Activated T-helper 2 cell treated with anti-CD3 and anti-CD28 coated beads, Interferon-gamma antibody, Interleukin-2, Interleukin-4, amounts not matched to agents 10 μg/mL and 5 μg/mL and 100 μg/mL, durations not matched to agents 14 hours and 24 hours and 36 hours (primary cell): Measurements from ENCODE around the gene ACAP1. TPM values are rescaled to one million over a fixed set of nuclear protein-coding genes. Genes with fewer than 3 reads are reported as not detected.
A peak's percentile ranks its signal among the peaks of the same experiment; 100 is the strongest.
"Not testable (repeated sequence)": the region's sequence is repeated elsewhere in the genome, so short reads cannot be mapped to it uniquely, and the experiment has no call there.

Experiments
- DNase-seq: peaks from one replicate; pipeline ENCODE4 v3.0.0; 2021; ENCODE audit warnings: low spot score
- H3K27ac Mint-ChIP-seq: one replicate; pipeline ENCODE4 v1.8.0; 2021; ENCODE audit warnings: mixed read lengths
- H3K27me3 Mint-ChIP-seq: one replicate; pipeline ENCODE4 v1.8.0; 2021; ENCODE audit warnings: low read depth, mixed read lengths
- H3K36me3 Mint-ChIP-seq: one replicate; pipeline ENCODE4 v1.8.0; 2021; ENCODE audit warnings: low read depth, mixed read lengths
- H3K4me1 Mint-ChIP-seq: one replicate; pipeline ENCODE4 v1.8.0; 2021; ENCODE audit warnings: low read depth, mixed read lengths
- H3K4me3 Mint-ChIP-seq: one replicate; pipeline ENCODE4 v1.8.0; 2021; ENCODE audit warnings: low read depth, mild to moderate bottlenecking, moderate library complexity, mixed read lengths
- H3K9me3 Mint-ChIP-seq: one replicate; pipeline ENCODE4 v1.8.0; 2021; ENCODE audit warnings: mixed read lengths
- intact Hi-C: fragments of 100-400 bp; cut with micrococcal nuclease; formaldehyde crosslinking; loops from one replicate; pipeline ENCODE4 v1.15.1; 2023
- total RNA-seq: library from RNA; stranded (reverse); gene quantifications from 2 replicates; pipeline ENCODE4 v1.2.3, GENCODE V29; 2022

Gene ACAP1
- total RNA-seq, 1 donor from 2014 or later = 361 TPM

- Mint-ChIP-seq H3K9me3 (no peaks in the 10 kb centered on the region), H3K36me3 (peaks cover 14% of the 10 kb centered on the region), H3K4me1 (peaks cover 21% of the 10 kb centered on the region), H3K27me3 (no peaks in the 10 kb centered on the region), H3K4me3 (no peak overlapping the region), H3K27ac (no peak overlapping the region)
- peak; percentile 79 for DNase-seq
- intact Hi-C loops = loop anchor here (1.0 kb wide), 2 partner anchors 81 to 205 kb away; partner anchors contain the start of gene SENP3
Measured at GRCh38 chr17:7356072-7356549, 19.8 kb downstream of the ACAP1 start.

GRCh38 chr17:7356756-7357155 is 20.4 kb downstream of the ACAP1 start:
- H3K4me3 Mint-ChIP-seq = no peak overlapping the region

GRCh38 chr17:7357381-7357780 is 21.1 kb downstream of the ACAP1 start:
- DNase-seq = no peak
- Mint-ChIP-seq H3K27ac (no peak overlapping the region), H3K27me3 (no peaks in the 10 kb centered on the region), H3K36me3 (peaks cover 8% of the 10 kb centered on the region), H3K4me3 (no peak overlapping the region), H3K9me3 (no peaks in the 10 kb centered on the region), H3K4me1 (peaks cover 19% of the 10 kb centered on the region)
- intact Hi-C loops = no loop called here

More at GRCh38 chr17:7356756-7357155, 20.4 kb downstream of the ACAP1 start:
- Mint-ChIP-seq H3K27ac (no peak overlapping the region), H3K36me3 (peaks cover 10% of the 10 kb centered on the region), H3K27me3 (no peaks in the 10 kb centered on the region), H3K4me1 (peaks cover 20% of the 10 kb centered on the region), H3K9me3 (no peaks in the 10 kb centered on the region)
- intact Hi-C loops = loop anchor here (1.0 kb wide), 2 partner anchors 81 to 205 kb away; partner anchors contain the start of gene SENP3
- no peak for DNase-seq

- Mint-ChIP-seq H3K36me3 (no peaks in the 10 kb centered on the region), H3K27ac (no peak overlapping the region)
- DNase-seq = no peak
Measured at GRCh38 chr17:7361906-7362305, 25.6 kb downstream of the ACAP1 start.

GRCh38 chr17:7363311-7363710 is 27.0 kb downstream of the ACAP1 start:
- intact Hi-C loops = no loop called here

More at GRCh38 chr17:7361906-7362305, 25.6 kb downstream of the ACAP1 start:
- Mint-ChIP-seq H3K27me3 (peaks cover 2% of the 10 kb centered on the region), H3K9me3 (no peaks in the 10 kb centered on the region), H3K4me1 (peaks cover 1% of the 10 kb centered on the region), H3K4me3 (no peak overlapping the region)
- intact Hi-C loops = no loop called here

GRCh38 chr17:7365963-7366362 is 29.6 kb downstream of the ACAP1 start:
- intact Hi-C loops, H3K27me3 Mint-ChIP-seq, DNase-seq, H3K27ac Mint-ChIP-seq, H3K9me3 Mint-ChIP-seq, H3K4me1 Mint-ChIP-seq, H3K4me3 Mint-ChIP-seq, H3K36me3 Mint-ChIP-seq: not testable (repeated sequence)

More at GRCh38 chr17:7363311-7363710, 27.0 kb downstream of the ACAP1 start:
- H3K9me3 Mint-ChIP-seq = no peaks in the 10 kb centered on the region
- no peak overlapping the region for H3K4me3 Mint-ChIP-seq
- no peaks in the 10 kb centered on the region for H3K36me3 Mint-ChIP-seq
- peaks cover 1% of the 10 kb centered on the region for H3K4me1 Mint-ChIP-seq
- no peak for DNase-seq
- peaks cover 4% of the 10 kb centered on the region for H3K27me3 Mint-ChIP-seq
- no peak overlapping the region for H3K27ac Mint-ChIP-seq

- Mint-ChIP-seq H3K36me3 (no peaks in the 10 kb centered on the region), H3K27ac (no peak overlapping the region), H3K4me1 (no peaks in the 10 kb centered on the region), H3K4me3 (no peak overlapping the region), H3K27me3 (peaks cover 8% of the 10 kb centered on the region), H3K9me3 (no peaks in the 10 kb centered on the region)
- no peak for DNase-seq
- intact Hi-C loops = no loop called here
Measured at GRCh38 chr17:7367083-7367482, 30.8 kb downstream of the ACAP1 start.

- Mint-ChIP-seq H3K9me3 (no peaks in the 10 kb centered on the region), H3K27me3 (peaks cover 8% of the 10 kb centered on the region), H3K27ac (no peak overlapping the region), H3K4me3 (no peak overlapping the region), H3K4me1 (no peaks in the 10 kb centered on the region), H3K36me3 (no peaks in the 10 kb centered on the region)
- DNase-seq = no peak
- intact Hi-C loops = no loop called here
Measured at GRCh38 chr17:7367918-7368598, 31.7 kb downstream of the ACAP1 start.

- H3K9me3 Mint-ChIP-seq, H3K27me3 Mint-ChIP-seq, H3K36me3 Mint-ChIP-seq, H3K4me1 Mint-ChIP-seq, H3K4me3 Mint-ChIP-seq, intact Hi-C loops, H3K27ac Mint-ChIP-seq, DNase-seq: not testable (repeated sequence)
Measured at GRCh38 chr17:7368599-7368994, 32.3 kb downstream of the ACAP1 start.

GRCh38 chr17:7369825-7370224 is 33.5 kb downstream of the ACAP1 start:
- no peak overlapping the region for H3K27ac Mint-ChIP-seq
- H3K4me3 Mint-ChIP-seq = no peak overlapping the region
- H3K27me3 Mint-ChIP-seq = peaks cover 8% of the 10 kb centered on the region
- H3K4me1 Mint-ChIP-seq = no peaks in the 10 kb centered on the region
- no peak for DNase-seq
- H3K36me3 Mint-ChIP-seq = no peaks in the 10 kb centered on the region
- H3K9me3 Mint-ChIP-seq = no peaks in the 10 kb centered on the region
- intact Hi-C loops = no loop called here

GRCh38 chr17:7370853-7371252 is 34.5 kb downstream of the ACAP1 start:
- Mint-ChIP-seq H3K9me3 (no peaks in the 10 kb centered on the region), H3K27ac (no peak overlapping the region), H3K4me3 (no peak overlapping the region), H3K4me1 (no peaks in the 10 kb centered on the region), H3K27me3 (peaks cover 6% of the 10 kb centered on the region), H3K36me3 (no peaks in the 10 kb centered on the region)
- no peak for DNase-seq
- intact Hi-C loops = no loop called here

GRCh38 chr17:7374353-7374752 is 38.0 kb downstream of the ACAP1 start:
- peaks cover 14% of the 10 kb centered on the region for H3K27me3 Mint-ChIP-seq

GRCh38 chr17:7379134-7379533 is 42.8 kb downstream of the ACAP1 start:
- intact Hi-C loops = no loop called here
- Mint-ChIP-seq H3K27me3 (peaks cover 39% of the 10 kb centered on the region), H3K4me3 (no peak overlapping the region), H3K4me1 (no peaks in the 10 kb centered on the region), H3K9me3 (peaks cover 6% of the 10 kb centered on the region), H3K36me3 (peaks cover 5% of the 10 kb centered on the region), H3K27ac (no peak overlapping the region)
- DNase-seq = no peak

More at GRCh38 chr17:7374353-7374752, 38.0 kb downstream of the ACAP1 start:
- no peaks in the 10 kb centered on the region for H3K4me1 Mint-ChIP-seq
- intact Hi-C loops = no loop called here
- H3K27ac Mint-ChIP-seq = no peak overlapping the region
- H3K36me3 Mint-ChIP-seq = peaks cover 4% of the 10 kb centered on the region
- no peak overlapping the region for H3K4me3 Mint-ChIP-seq
- DNase-seq = no peak
- H3K9me3 Mint-ChIP-seq = peaks cover 5% of the 10 kb centered on the region
